GM12878 (cell line): ENCODE results near the gene PLK1. TPM values are rescaled to one million over a fixed set of nuclear protein-coding genes. Genes with fewer than 3 reads are reported as not detected.
A peak's percentile ranks its signal among the peaks of the same experiment; 100 is the strongest.

Experiments
- GATAD2B ChIP-seq: fragments of 450-650 bp; conservative IDR thresholded peaks from 2 replicates; pipeline ENCODE4 v1.6.1; 2017; ENCODE audit warnings: low read depth, mild to moderate bottlenecking, moderate library complexity
- JUNB ChIP-seq: IDR thresholded peaks from 2 replicates; pipeline ENCODE4 v1.6.1; 2016; ENCODE audit warnings: antibody characterized with exemption, mild to moderate bottlenecking
- JUND ChIP-seq: IDR thresholded peaks from 2 replicates; pipeline ENCODE4 v1.6.1; 2012; ENCODE audit warnings: low read depth, mild to moderate bottlenecking, low read length, improper control_type of control experiment, moderate library complexity
- KDM1A ChIP-seq: fragments of 200-600 bp; sonication (generic); IDR thresholded peaks from 2 replicates; pipeline ENCODE4 v1.6.1; 2016; ENCODE audit warnings: borderline replicate concordance
- MEF2B ChIP-seq: fragments of 450-650 bp; IDR thresholded peaks from 2 replicates; pipeline ENCODE4 v1.6.1; 2018; ENCODE audit warnings: mild to moderate bottlenecking, moderate library complexity; ENCODE audit not compliant: partially characterized antibody, poor library complexity, severe bottlenecking
- MYB ChIP-seq: fragments of 150-350 bp; IDR thresholded peaks from 2 replicates; pipeline ENCODE4 v1.6.1; 2014; ENCODE audit warnings: mild to moderate bottlenecking, low read depth, low read length, borderline replicate concordance
- MYC ChIP-seq: IDR thresholded peaks from 2 replicates; pipeline ENCODE4 v1.6.1; 2011; ENCODE audit warnings: mild to moderate bottlenecking, low read length, moderate library complexity, inconsistent platforms; ENCODE audit not compliant: insufficient read depth, insufficient replicate concordance, insufficient read length, severe bottlenecking
- NBN ChIP-seq: fragments of 450-650 bp; IDR thresholded peaks from 2 replicates; pipeline ENCODE4 v1.6.1; 2016
- NFIC ChIP-seq: IDR thresholded peaks from 2 replicates; pipeline ENCODE4 v1.6.1; 2012; ENCODE audit warnings: low read depth, mild to moderate bottlenecking, inconsistent platforms, low read length, moderate library complexity
- POLR2A ChIP-seq: IDR thresholded peaks from 2 replicates; pipeline ENCODE4 v1.6.1; 2011; ENCODE audit warnings: low read depth, mild to moderate bottlenecking, low read length
- POLR2AphosphoS2 ChIP-seq: IDR thresholded peaks from 2 replicates; pipeline ENCODE4 v1.6.1; 2011; ENCODE audit warnings: low read depth, mild to moderate bottlenecking, low read length, improper control_type of control experiment, moderate library complexity
- RBBP5 ChIP-seq: fragments of 200-600 bp; sonication (generic); conservative IDR thresholded peaks from 2 replicates; pipeline ENCODE4 v1.6.1; 2016
- RUNX3 ChIP-seq: IDR thresholded peaks from 2 replicates; pipeline ENCODE4 v1.6.1; 2012; ENCODE audit warnings: low read length, inconsistent platforms
- SMARCA5 ChIP-seq: fragments of 450-650 bp; IDR thresholded peaks from 2 replicates; pipeline ENCODE4 v1.6.1; 2017; ENCODE audit warnings: mild to moderate bottlenecking
- SP1 ChIP-seq: IDR thresholded peaks from one replicate; pipeline ENCODE4 v1.6.1; 2011; ENCODE audit warnings: low read depth, low read length
- STAT3 ChIP-seq: IDR thresholded peaks from 2 replicates; pipeline ENCODE4 v1.6.1; 2011; ENCODE audit warnings: low read depth, low read length, improper control_type of control experiment
- ZNF207 ChIP-seq: fragments of 450-650 bp; IDR thresholded peaks from 2 replicates; pipeline ENCODE4 v1.6.1; 2014; ENCODE audit warnings: antibody characterized with exemption, mild to moderate bottlenecking, borderline replicate concordance
- ZZZ3 ChIP-seq: IDR thresholded peaks from 2 replicates; pipeline ENCODE4 v1.6.1; 2011; ENCODE audit warnings: low read depth; ENCODE audit not compliant: control insufficient read depth, insufficient read length
- polyA plus RNA-seq, 11 experiments: library from polyadenylated mRNA; depleted of rRNA in 4 of 11; unstranded in 6 of 11; stranded (reverse) in 5 of 11; fragments of >200 nt; fragmentation: Nextera tagmentation in 4 of 11; fragmentation: Illumina TruSeq in 1 of 11; extraction: Ambion mirVana in 4 of 11; extraction: Trizol in 1 of 11; gene quantifications; 1 replicate in 1 of 11; 2 replicates in 10 of 11; pipeline versions ENCODE4 v1.2.1 to v1.2.3, GENCODE V29; 2011 to 2016; ENCODE audit warnings: inconsistent platforms in 2 of 11, missing spikeins in 2 of 11, low read depth in 1 of 11
- total RNA-seq, 4 experiments: library from RNA; depleted of rRNA in 3 of 4; stranded (reverse); fragments of >200 nt in 3 of 4; fragmentation: Illumina TruSeq in 1 of 4; extraction: Trizol in 1 of 4; gene quantifications; 2 replicates each; pipeline versions ENCODE4 v1.2.1 to v1.2.3, GENCODE V29; 2013 to 2021
- TF ChIP-seq, protein P1 (sequence below): fragments of 450-650 bp; formaldehyde crosslinking; IDR thresholded peaks from 2 replicates; pipeline ENCODE4 v1.4.0; 2022; ENCODE audit warnings: mild to moderate bottlenecking, moderate library complexity
- TF ChIP-seq, protein P2 (sequence below): IDR thresholded peaks from 2 replicates; pipeline ENCODE4 v1.6.1; 2011; ENCODE audit warnings: low read depth, mild to moderate bottlenecking, low read length, moderate library complexity, borderline replicate concordance; ENCODE audit errors: extremely low read depth
- TF ChIP-seq, protein P3 (sequence below): fragments of 450-650 bp; conservative IDR thresholded peaks from 2 replicates; pipeline ENCODE4 v1.6.1; 2017; ENCODE audit warnings: mild to moderate bottlenecking, moderate library complexity
- TF ChIP-seq, protein P4 (sequence below): fragments of 450-650 bp; IDR thresholded peaks from 2 replicates; pipeline ENCODE4 v1.6.1; 2017; ENCODE audit warnings: mild to moderate bottlenecking

Gene PLK1
- total and polyA plus RNA-seq, 10 of the 15 experiments (the other 5 are each of a cell fraction or from before 2014, with no cell fraction given): 11.3 to 191 (median 84.5) TPM

DNA sequence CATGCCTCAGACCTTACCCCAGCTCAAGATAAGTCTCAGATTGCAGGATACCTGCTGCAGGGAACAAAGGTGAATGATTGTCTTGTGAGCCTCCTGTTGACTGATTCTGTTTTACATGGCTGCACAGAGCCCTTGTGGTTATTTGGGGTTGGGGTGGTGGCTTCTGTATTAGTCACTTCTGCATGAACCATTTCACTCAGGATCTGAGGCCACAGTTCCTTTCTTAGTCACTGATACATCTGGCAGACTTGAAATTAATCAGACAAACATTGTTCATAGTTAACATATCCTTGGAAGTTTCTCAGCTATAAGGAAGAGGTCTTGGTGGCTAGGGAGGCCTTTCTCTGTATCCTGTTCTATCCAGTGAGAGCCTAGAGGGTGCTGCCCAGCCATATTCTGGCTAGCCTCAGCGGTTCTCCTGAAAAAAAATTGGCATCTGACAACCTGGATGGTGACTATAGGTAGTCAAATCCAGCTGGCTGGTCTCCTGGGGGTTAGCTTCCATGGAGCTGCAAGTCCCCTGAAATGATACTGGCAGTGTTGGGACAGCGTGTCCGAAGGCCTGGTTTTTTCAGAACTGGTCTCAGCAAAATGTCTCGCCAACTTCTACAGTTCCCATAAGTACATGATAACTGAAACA lies 8.4 kb upstream of the PLK1 start (continued):
- TF ChIP-seq, protein P1, sequence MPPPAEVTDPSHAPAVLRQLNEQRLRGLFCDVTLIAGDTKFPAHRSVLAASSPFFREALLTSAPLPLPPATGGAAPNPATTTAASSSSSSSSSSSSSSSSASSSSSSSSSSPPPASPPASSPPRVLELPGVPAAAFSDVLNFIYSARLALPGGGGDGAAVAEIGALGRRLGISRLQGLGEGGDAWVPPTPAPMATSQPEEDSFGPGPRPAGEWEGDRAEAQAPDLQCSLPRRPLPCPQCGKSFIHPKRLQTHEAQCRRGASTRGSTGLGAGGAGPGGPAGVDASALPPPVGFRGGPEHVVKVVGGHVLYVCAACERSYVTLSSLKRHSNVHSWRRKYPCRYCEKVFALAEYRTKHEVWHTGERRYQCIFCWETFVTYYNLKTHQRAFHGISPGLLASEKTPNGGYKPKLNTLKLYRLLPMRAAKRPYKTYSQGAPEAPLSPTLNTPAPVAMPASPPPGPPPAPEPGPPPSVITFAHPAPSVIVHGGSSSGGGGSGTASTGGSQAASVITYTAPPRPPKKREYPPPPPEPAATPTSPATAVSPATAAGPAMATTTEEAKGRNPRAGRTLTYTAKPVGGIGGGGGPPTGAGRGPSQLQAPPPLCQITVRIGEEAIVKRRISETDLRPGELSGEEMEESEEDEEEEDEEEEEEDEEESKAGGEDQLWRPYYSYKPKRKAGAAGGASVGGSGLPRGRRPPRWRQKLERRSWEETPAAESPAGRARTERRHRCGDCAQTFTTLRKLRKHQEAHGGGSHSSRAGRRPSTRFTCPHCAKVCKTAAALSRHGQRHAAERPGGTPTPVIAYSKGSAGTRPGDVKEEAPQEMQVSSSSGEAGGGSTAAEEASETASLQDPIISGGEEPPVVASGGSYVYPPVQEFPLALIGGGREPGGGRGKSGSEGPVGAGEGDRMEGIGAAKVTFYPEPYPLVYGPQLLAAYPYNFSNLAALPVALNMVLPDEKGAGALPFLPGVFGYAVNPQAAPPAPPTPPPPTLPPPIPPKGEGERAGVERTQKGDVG (CRISPR knock-in tag): no peak
- TF ChIP-seq NBN (peak; percentile 59; the same call in 1 of the 2 replicates), MYC (no peak), RUNX3 (peak; percentile 100), MEF2B (peak; percentile 83), SMARCA5 (no peak), POLR2AphosphoS2 (no peak), ZNF207 (no peak), MYB (no peak), GATAD2B (peak; percentile 51; the same call in 1 of the 2 replicates), SP1 (peak; percentile 71), KDM1A (no peak), JUND (peak; percentile 93), ZZZ3 (no peak), POLR2A (peak; percentile 37; the same call in 1 of the 2 replicates), RBBP5 (no peak), STAT3 (0 out of 2 replicates have a peak, but pooled peaks have one; percentile 57), JUNB (peak; percentile 100), NFIC (peak; percentile 100)
- TF ChIP-seq, protein P2, sequence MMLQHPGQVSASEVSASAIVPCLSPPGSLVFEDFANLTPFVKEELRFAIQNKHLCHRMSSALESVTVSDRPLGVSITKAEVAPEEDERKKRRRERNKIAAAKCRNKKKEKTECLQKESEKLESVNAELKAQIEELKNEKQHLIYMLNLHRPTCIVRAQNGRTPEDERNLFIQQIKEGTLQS: no peak
- TF ChIP-seq, protein P3, sequence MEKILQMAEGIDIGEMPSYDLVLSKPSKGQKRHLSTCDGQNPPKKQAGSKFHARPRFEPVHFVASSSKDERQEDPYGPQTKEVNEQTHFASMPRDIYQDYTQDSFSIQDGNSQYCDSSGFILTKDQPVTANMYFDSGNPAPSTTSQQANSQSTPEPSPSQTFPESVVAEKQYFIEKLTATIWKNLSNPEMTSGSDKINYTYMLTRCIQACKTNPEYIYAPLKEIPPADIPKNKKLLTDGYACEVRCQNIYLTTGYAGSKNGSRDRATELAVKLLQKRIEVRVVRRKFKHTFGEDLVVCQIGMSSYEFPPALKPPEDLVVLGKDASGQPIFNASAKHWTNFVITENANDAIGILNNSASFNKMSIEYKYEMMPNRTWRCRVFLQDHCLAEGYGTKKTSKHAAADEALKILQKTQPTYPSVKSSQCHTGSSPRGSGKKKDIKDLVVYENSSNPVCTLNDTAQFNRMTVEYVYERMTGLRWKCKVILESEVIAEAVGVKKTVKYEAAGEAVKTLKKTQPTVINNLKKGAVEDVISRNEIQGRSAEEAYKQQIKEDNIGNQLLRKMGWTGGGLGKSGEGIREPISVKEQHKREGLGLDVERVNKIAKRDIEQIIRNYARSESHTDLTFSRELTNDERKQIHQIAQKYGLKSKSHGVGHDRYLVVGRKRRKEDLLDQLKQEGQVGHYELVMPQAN: no peak
- TF ChIP-seq, protein P4, sequence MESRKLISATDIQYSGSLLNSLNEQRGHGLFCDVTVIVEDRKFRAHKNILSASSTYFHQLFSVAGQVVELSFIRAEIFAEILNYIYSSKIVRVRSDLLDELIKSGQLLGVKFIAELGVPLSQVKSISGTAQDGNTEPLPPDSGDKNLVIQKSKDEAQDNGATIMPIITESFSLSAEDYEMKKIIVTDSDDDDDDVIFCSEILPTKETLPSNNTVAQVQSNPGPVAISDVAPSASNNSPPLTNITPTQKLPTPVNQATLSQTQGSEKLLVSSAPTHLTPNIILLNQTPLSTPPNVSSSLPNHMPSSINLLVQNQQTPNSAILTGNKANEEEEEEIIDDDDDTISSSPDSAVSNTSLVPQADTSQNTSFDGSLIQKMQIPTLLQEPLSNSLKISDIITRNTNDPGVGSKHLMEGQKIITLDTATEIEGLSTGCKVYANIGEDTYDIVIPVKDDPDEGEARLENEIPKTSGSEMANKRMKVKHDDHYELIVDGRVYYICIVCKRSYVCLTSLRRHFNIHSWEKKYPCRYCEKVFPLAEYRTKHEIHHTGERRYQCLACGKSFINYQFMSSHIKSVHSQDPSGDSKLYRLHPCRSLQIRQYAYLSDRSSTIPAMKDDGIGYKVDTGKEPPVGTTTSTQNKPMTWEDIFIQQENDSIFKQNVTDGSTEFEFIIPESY: no peak
